GM23248 (cell line): ENCODE data around the gene ELFN1. TPM values are rescaled to one million over a fixed set of nuclear protein-coding genes. Genes with fewer than 3 reads are reported as not detected.

Experiments
- DNase-seq: peaks from one replicate; pipeline ENCODE4 v3.0.0-alpha.2; 2015
- H2AFZ ChIP-seq: fragments of 200-600 bp; sonication (generic); 2 replicates; pipeline ENCODE4 v1.6.1; 2016; ENCODE audit warnings: antibody characterized with exemption
- H3F3A ChIP-seq: fragments of 200-600 bp; sonication (generic); 2 replicates; pipeline ENCODE4 v1.6.1; 2016; ENCODE audit warnings: mild to moderate bottlenecking, antibody characterized with exemption, mixed run types; ENCODE audit not compliant: insufficient read depth
- H3K27ac ChIP-seq: fragments of 200-600 bp; sonication (generic); 2 replicates; pipeline ENCODE4 v1.5.1; 2016; ENCODE audit warnings: mild to moderate bottlenecking
- H3K27me3 ChIP-seq: fragments of 200-600 bp; sonication (generic); replicated peaks from 2 replicates; pipeline ENCODE4 v1.6.1; 2016; ENCODE audit warnings: mild to moderate bottlenecking; ENCODE audit not compliant: insufficient read depth
- H3K36me3 ChIP-seq: fragments of 200-600 bp; sonication (generic); 2 replicates; pipeline ENCODE4 v1.6.1; 2016; ENCODE audit warnings: low read depth, mild to moderate bottlenecking
- H3K4me1 ChIP-seq: fragments of 200-600 bp; sonication (generic); 2 replicates; pipeline ENCODE4 v1.6.1; 2016; ENCODE audit warnings: mild to moderate bottlenecking; ENCODE audit not compliant: insufficient read depth
- H3K4me2 ChIP-seq: fragments of 200-600 bp; sonication (generic); one replicate; pipeline ENCODE4 v1.6.1; 2016; ENCODE audit warnings: mild to moderate bottlenecking; ENCODE audit not compliant: unreplicated experiment
- H3K4me3 ChIP-seq: fragments of 200-600 bp; sonication (generic); 2 replicates; pipeline ENCODE4 v1.5.1; 2016; ENCODE audit warnings: mild to moderate bottlenecking
- H3K79me2 ChIP-seq: fragments of 200-600 bp; sonication (generic); 2 replicates; pipeline ENCODE4 v1.6.1; 2016; ENCODE audit warnings: mild to moderate bottlenecking; ENCODE audit not compliant: insufficient read depth
- H3K9ac ChIP-seq: fragments of 200-600 bp; sonication (generic); 2 replicates; pipeline ENCODE4 v1.6.1; 2016; ENCODE audit warnings: mild to moderate bottlenecking
- H3K9me2 ChIP-seq: fragments of 200-600 bp; sonication (generic); 2 replicates; pipeline ENCODE4 v1.6.1; 2016; ENCODE audit warnings: mixed run types, mild to moderate bottlenecking, moderate library complexity; ENCODE audit not compliant: insufficient read depth
- H3K9me3 ChIP-seq: fragments of 200-600 bp; sonication (generic); one replicate; pipeline ENCODE4 v1.6.1; 2017; ENCODE audit warnings: low read depth
- H4K20me1 ChIP-seq: fragments of 200-600 bp; sonication (generic); 2 replicates; pipeline ENCODE4 v1.6.0; 2016; ENCODE audit not compliant: insufficient read depth
- EZH2 ChIP-seq: fragments of 200-600 bp; sonication (generic); IDR thresholded peaks from 2 replicates; pipeline ENCODE4 v1.6.1; 2018; ENCODE audit warnings: antibody characterized with exemption, mild to moderate bottlenecking; ENCODE audit not compliant: insufficient read depth, poor library complexity, severe bottlenecking
- EZH2phosphoT487 ChIP-seq: fragments of 200-600 bp; sonication (generic); IDR thresholded peaks from 2 replicates; pipeline ENCODE4 v1.6.1; 2018; ENCODE audit warnings: antibody characterized with exemption, moderate library complexity, mild to moderate bottlenecking, low read depth; ENCODE audit not compliant: insufficient read depth
- WGBS, 2 experiments: methylation state at CpG; one replicate each; pipeline ENCODE4 v1.1.6; 2015 to 2017; ENCODE audit warnings: low lambda C conversion rate in 2 of 2, low coverage in 1 of 2; ENCODE audit errors: missing lambda C conversion rate in 2 of 2; 5-methylcytosine and 5-hydroxymethylcytosine counted together
- in situ Hi-C: fragments of 300-500 bp; cut with MboI; formaldehyde crosslinking; loops from 2 replicates; pipeline ENCODE4 v1.15.0; 2020
- polyA plus RNA-seq: library from polyadenylated mRNA; unstranded; fragments of >200 nt; fragmentation: Nextera tagmentation; extraction: Ambion mirVana; gene quantifications from 2 replicates; pipeline ENCODE4 v1.2.1, GENCODE V29; 2016
- total RNA-seq: library from RNA; depleted of rRNA; stranded (reverse); fragments of >200 nt; shearing (Covaris generic); gene quantifications from 2 replicates; pipeline ENCODE4 v1.2.3, GENCODE V29; 2014

The ELFN1 gene
- total and polyA plus RNA-seq, 2 experiments from 2014 or later, result 0.13 to 6.2 TPM

DNA sequence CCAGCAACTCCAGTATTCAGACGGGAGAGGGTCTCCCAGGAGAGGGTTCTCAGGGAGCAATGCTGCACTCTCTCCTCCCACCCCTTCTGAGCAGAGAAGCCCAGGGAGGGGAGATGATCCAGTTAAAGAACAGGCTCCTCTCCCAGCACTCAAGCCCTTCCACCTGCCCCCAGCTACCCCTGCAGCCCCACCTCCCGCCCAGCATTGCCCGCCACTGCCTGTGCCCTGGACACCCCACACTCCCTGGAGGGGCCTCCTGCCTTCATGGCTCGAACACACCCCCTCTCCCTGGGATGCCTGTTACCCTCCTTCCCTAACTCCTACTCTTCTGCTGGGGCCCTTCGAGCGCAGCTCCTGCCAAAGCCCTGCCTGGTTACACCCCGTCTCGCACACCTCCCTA lies 66.8 kb downstream of the ELFN1 start:
- 88% methylated on average over 6 to 8 of the region's 8 CpGs for WGBS, 2 experiments
- Histone ChIP-seq H3K4me2 (no peak overlapping the region), H3K4me3 (no peak overlapping the region), H3K79me2 (no peaks in the 10 kb centered on the region), H3K27me3 (no peaks in the 10 kb centered on the region), H4K20me1 (no peaks in the 10 kb centered on the region), H3K9me2 (no peaks in the 10 kb centered on the region), H2AFZ (no peak overlapping the region), H3K9me3 (no peaks in the 10 kb centered on the region), H3K9ac (no peak overlapping the region), H3F3A (no peaks in the 10 kb centered on the region), H3K4me1 (no peaks in the 10 kb centered on the region), H3K27ac (no peak overlapping the region), H3K36me3 (no peaks in the 10 kb centered on the region)
- DNase-seq, result no peak
- no peak for TF ChIP-seq EZH2phosphoT487
- TF ChIP-seq EZH2, result no peak
- in situ Hi-C loops, result no loop called here

DNA sequence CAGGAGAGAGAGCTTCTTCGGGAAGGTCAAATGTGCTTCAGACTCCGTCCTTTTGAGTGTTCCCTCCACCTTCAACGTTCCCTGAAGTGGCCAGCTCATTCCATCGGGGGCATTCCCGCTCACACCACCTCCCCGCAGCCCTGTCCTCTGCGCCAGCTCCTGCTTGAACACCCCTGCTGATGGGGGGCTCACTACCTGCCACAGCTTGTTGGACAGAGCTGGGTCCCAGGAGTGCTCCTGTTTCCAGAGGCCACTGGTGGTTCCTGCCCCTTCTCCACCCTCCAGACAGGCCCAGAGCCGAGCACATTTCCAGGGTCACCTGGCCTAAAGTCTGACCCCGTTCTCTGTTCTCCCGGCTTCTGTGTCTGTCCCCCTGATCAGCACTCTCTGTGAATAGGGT lies 67.4 kb downstream of the ELFN1 start:
- H3F3A ChIP-seq, result no peaks in the 10 kb centered on the region
- DNase-seq, result no peak
- no peak overlapping the region for H3K9ac ChIP-seq
- 87 to 89% methylated on average over 10 of the region's 10 CpGs for WGBS, 2 experiments
- H3K4me2 ChIP-seq, result no peak overlapping the region
- no peaks in the 10 kb centered on the region for H3K36me3 ChIP-seq
- no peaks in the 10 kb centered on the region for H3K9me3 ChIP-seq
- H2AFZ ChIP-seq, result no peak overlapping the region
- H3K4me3 ChIP-seq, result no peak overlapping the region
- TF ChIP-seq EZH2phosphoT487 (no peak), EZH2 (no peak)
- H4K20me1 ChIP-seq, result no peaks in the 10 kb centered on the region
- no peaks in the 10 kb centered on the region for H3K79me2 ChIP-seq
- H3K27ac ChIP-seq, result no peak overlapping the region
- in situ Hi-C loops, result no loop called here
- no peaks in the 10 kb centered on the region for H3K9me2 ChIP-seq
- H3K27me3 ChIP-seq, result no peaks in the 10 kb centered on the region
- H3K4me1 ChIP-seq, result no peaks in the 10 kb centered on the region

DNA sequence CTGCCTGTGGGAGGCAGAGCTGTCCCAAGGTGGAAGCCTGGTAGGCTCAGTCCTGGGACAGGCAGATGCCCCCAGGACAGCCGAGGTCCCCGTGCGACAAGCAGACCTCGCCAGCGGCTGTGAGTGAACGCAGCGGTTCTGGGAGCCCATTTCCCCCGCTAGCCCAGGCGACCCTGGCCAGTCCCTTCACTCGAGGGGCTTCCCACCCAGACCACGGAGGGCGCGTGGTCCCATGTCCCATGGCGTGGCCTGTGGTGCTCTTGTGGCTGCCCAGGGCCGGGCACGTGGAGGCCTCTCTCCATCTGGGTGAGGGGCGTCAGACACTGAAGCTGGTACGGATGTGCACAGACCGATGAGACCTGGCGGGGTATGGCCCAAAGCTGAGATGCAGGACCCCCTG lies 67.9 kb downstream of the ELFN1 start:
- H3K27ac ChIP-seq, result no peak overlapping the region
- WGBS, 2 experiments, result 70 to 81% methylated on average over 12 to 20 of the region's 20 CpGs
- H2AFZ ChIP-seq, result no peak overlapping the region
- no peaks in the 10 kb centered on the region for H3K79me2 ChIP-seq
- H3K9ac ChIP-seq, result no peak overlapping the region
- in situ Hi-C loops, result no loop called here
- H3K9me2 ChIP-seq, result no peaks in the 10 kb centered on the region
- no peaks in the 10 kb centered on the region for H3K27me3 ChIP-seq
- no peaks in the 10 kb centered on the region for H4K20me1 ChIP-seq
- no peak overlapping the region for H3K4me2 ChIP-seq
- no peaks in the 10 kb centered on the region for H3F3A ChIP-seq
- TF ChIP-seq EZH2phosphoT487 (no peak), EZH2 (no peak)
- no peaks in the 10 kb centered on the region for H3K36me3 ChIP-seq
- H3K9me3 ChIP-seq, result no peaks in the 10 kb centered on the region
- H3K4me1 ChIP-seq, result no peaks in the 10 kb centered on the region
- no peak overlapping the region for H3K4me3 ChIP-seq
- no peak for DNase-seq

DNA sequence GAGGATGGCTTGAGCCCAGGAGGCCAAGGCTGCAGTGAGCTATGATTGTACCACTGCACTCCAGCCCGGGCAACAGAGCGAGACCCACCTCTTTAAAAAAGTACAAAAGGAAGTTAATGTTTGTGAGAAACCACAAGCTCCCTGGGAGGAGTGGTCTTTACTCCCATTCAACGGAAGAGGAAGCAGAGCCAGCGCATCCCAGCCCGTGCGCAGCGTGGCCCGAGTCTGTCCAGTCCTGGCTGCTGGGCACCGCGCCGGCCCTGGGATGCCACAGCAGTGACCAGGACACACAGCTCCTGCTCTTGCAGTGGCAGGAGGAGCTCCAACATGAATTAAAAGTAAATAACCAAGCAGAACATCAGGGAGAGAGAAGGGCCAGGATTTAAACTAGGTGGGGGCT lies 68.4 kb downstream of the ELFN1 start:
- no peak overlapping the region for H3K4me2 ChIP-seq
- H3K36me3 ChIP-seq, result no peaks in the 10 kb centered on the region
- H3F3A ChIP-seq, result no peaks in the 10 kb centered on the region
- TF ChIP-seq EZH2 (no peak), EZH2phosphoT487 (no peak)
- no peak overlapping the region for H3K9ac ChIP-seq
- H3K27ac ChIP-seq, result no peak overlapping the region
- H3K27me3 ChIP-seq, result no peaks in the 10 kb centered on the region
- H3K4me1 ChIP-seq, result no peaks in the 10 kb centered on the region
- no peaks in the 10 kb centered on the region for H4K20me1 ChIP-seq
- no peak for DNase-seq
- no peaks in the 10 kb centered on the region for H3K79me2 ChIP-seq
- in situ Hi-C loops, result no loop called here
- H2AFZ ChIP-seq, result no peak overlapping the region
- H3K4me3 ChIP-seq, result no peak overlapping the region
- no peaks in the 10 kb centered on the region for H3K9me3 ChIP-seq
- 88 to 89% methylated on average over 11 of the region's 11 CpGs for WGBS, 2 experiments
- no peaks in the 10 kb centered on the region for H3K9me2 ChIP-seq

DNA sequence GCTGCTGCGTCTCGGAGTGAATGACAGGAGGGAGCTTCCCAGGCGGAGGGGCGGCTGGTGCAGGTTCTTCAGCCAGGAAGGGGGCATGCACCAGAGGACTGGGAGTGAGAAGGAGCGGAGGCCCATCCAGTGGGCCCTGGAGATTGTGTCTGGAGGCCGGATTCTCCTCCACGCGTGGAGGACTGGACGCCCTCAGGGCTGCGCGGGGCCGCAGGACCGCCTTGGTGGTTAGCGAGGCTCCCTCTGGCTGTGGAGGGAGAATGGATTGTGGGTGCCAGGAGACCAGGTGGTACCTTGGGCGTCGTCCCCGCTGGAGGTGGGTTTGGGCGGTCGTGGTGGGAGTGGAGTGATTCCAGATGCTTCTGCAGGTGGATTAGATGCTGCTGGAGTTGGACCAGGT lies 68.9 kb downstream of the ELFN1 start:
- H3K27me3 ChIP-seq, result no peaks in the 10 kb centered on the region
- WGBS, 2 experiments, result 78 to 79% methylated on average over 18 to 19 of the region's 19 CpGs
- no peak overlapping the region for H2AFZ ChIP-seq

More for the DNA sequence above, 68.9 kb downstream of the ELFN1 start:
- Histone ChIP-seq H3K4me3 (no peak overlapping the region), H3K79me2 (no peaks in the 10 kb centered on the region), H3K9me2 (no peaks in the 10 kb centered on the region), H3K27ac (no peak overlapping the region), H3K4me1 (no peaks in the 10 kb centered on the region), H3K4me2 (no peak overlapping the region), H3F3A (no peaks in the 10 kb centered on the region), H3K9me3 (no peaks in the 10 kb centered on the region), H3K9ac (no peak overlapping the region), H3K36me3 (no peaks in the 10 kb centered on the region), H4K20me1 (no peaks in the 10 kb centered on the region)
- in situ Hi-C loops, result no loop called here
- no peak for DNase-seq
- TF ChIP-seq EZH2 (no peak), EZH2phosphoT487 (no peak)
